Measurements from ENCODE around the gene DGKQ.

Gene DGKQ

DNA sequence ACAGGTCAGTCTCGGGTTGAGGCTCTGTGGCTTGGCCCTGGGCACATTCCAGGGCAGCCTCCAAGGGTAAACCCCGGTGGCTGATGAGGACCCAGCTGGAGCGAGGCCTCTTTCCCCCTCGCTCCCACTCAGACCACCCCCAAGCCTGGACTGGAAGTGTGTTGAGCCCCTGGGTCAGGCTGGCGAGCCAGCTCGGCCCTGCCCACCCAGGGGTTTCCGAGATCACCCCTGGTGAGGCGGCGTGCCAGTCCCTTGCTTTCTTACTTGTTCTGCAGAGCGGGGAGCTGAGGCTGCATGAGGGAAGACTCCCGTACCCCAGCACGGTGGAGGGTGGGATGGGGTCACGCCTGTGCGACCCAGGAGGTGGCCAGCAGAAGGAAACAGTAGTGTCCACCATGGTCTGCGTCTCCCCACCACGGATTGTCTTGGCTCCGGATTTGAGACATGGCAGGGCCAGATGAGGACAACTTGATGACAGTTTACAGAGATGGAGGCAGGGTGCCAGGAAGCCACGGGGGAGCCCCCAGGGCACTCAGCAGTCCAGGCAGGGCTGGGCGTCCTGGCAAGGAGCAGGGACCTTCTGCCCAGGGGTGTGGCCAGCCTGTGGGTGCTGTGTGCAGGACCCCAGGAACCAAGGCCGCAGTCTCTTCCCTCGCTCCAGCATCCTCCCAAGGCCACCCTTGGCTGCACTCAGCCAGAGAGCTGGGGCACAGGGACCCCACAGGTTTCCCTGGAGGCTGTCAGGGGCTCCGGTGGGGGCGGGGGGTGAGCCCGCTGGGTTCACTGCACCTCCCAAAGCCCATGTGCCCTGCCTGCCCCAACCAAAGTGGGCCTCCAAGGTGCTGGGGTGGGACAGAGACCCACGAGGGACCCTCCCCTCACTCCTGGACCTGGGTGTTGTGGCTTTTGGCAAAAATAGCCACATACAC lies 31.5 kb upstream of the DGKQ start:
- ChIA-PET CTCF (interaction anchor here (0.9 to 1.1 kb wide), 2 partner anchors 18 to 26 kb away, joined by 3 to 4 read pairs; partner anchors contain the start of gene IDUA), POLR2A (no interaction called here)
- no peak overlapping the region for H3K4me3 ChIP-seq (ENCODE audit: low read depth, low read length)
- TF ChIP-seq, protein P1, sequence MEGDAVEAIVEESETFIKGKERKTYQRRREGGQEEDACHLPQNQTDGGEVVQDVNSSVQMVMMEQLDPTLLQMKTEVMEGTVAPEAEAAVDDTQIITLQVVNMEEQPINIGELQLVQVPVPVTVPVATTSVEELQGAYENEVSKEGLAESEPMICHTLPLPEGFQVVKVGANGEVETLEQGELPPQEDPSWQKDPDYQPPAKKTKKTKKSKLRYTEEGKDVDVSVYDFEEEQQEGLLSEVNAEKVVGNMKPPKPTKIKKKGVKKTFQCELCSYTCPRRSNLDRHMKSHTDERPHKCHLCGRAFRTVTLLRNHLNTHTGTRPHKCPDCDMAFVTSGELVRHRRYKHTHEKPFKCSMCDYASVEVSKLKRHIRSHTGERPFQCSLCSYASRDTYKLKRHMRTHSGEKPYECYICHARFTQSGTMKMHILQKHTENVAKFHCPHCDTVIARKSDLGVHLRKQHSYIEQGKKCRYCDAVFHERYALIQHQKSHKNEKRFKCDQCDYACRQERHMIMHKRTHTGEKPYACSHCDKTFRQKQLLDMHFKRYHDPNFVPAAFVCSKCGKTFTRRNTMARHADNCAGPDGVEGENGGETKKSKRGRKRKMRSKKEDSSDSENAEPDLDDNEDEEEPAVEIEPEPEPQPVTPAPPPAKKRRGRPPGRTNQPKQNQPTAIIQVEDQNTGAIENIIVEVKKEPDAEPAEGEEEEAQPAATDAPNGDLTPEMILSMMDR (IDR thresholded peaks at IDR 0.05; ENCODE audit: insufficient read depth, low read length, missing control alignments) = no peak
- DNase-seq (ENCODE audit: low read depth, low spot score) = no peak

- ChIA-PET CTCF (no interaction called here), POLR2A (no interaction called here)
- no peak for DNase-seq (ENCODE audit: low read depth, low spot score)
- TF ChIP-seq, protein P1 (IDR thresholded peaks at IDR 0.05; ENCODE audit: insufficient read depth, low read length, missing control alignments) = no peak
- no peak overlapping the region for H3K4me3 ChIP-seq (ENCODE audit: low read depth, low read length)
Measured at GRCh38 chr4:1004071-1004418, 30.7 kb upstream of the DGKQ start.

DNA sequence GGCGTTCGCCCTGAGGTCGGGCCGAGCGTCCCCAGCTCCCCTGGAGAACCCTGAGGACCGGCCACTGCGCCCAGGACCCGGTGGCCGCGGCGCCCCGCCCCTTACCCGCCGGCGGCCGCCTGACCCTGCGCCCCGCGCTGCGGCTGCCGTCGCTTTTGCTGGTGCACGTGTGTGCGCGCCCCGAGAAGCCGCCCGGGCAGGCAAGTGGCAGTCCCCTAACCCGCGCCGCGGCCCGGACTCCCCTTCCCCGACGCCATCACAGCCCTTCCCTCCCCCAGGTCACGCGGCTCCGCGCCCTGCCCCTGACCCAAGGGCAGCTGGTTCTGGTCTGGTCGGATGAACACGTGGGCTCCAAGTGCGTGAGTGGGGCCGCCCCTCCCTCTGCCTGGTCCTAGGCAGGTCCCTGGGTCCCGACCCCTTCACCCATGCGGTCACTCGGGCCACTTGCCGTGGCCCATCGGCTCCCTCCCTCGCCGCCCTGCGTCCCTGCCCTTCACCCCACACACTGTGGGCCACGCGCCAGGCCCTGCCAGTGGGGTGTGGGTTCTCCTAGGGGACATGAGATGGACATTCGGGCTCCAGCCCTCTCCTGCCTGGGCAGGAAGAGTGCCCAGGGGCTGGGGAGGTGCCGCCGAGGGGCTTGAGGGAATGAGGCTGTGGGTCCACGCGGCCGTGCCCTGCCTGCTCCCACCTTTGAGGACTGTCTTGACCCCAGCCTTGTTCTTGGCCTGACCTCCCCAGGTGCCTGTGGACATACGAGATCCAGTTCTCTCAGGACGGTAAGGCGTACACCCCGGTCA lies 30.1 kb upstream of the DGKQ start:
- TF ChIP-seq, protein P1 (IDR thresholded peaks at IDR 0.05; ENCODE audit: insufficient read depth, low read length, missing control alignments) = no peak
- no peak for DNase-seq (ENCODE audit: low read depth, low spot score)
- ChIA-PET CTCF (no interaction called here), POLR2A (no interaction called here)
- no peak overlapping the region for H3K4me3 ChIP-seq (ENCODE audit: low read depth, low read length)

DNA sequence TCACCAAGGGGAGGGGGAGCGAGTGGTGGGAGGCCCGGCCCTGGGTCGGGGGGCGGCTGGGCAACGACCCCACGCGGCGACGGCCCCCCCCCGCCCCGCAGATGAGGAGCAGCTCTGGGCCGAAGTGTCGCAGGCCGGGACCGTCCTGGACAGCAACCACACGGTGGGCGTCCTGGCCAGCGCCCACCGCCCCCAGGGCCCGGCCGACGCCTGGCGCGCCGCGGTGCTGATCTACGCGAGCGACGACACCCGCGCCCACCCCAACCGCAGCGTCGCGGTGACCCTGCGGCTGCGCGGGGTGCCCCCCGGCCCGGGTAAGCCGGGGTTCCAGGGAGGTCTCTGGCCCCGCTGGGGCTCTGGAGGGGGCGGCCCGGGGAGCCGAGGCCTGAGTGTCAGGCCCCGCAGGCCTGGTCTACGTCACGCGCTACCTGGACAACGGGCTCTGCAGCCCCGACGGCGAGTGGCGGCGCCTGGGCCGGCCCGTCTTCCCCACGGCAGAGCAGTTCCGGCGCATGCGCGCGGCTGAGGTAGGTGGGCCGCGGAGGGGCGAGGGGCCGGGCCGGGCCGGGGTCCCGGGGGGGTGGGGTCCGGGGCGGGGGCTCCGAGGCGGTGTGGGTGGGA lies 29.4 kb upstream of the DGKQ start:
- ChIA-PET POLR2A (no interaction called here), CTCF (no interaction called here)
- DNase-seq (ENCODE audit: low read depth, low spot score) = no peak
- TF ChIP-seq, protein P1 (IDR thresholded peaks at IDR 0.05; ENCODE audit: insufficient read depth, low read length, missing control alignments) = no peak
- H3K4me3 ChIP-seq (ENCODE audit: low read depth, low read length) = no peak overlapping the region

GRCh38 chr4:1002131-1002630 lies 28.8 kb upstream of the DGKQ start:
- ChIA-PET CTCF (no interaction called here), POLR2A (no interaction called here)
- TF ChIP-seq, protein P1 (IDR thresholded peaks at IDR 0.05; ENCODE audit: insufficient read depth, low read length, missing control alignments) = no peak
- no peak for DNase-seq (ENCODE audit: low read depth, low spot score)
- H3K4me3 ChIP-seq (ENCODE audit: low read depth, low read length) = no peak overlapping the region

All from AG04449 (cell line).